ENCODE data around the gene HNMT.

Gene HNMT

DNA sequence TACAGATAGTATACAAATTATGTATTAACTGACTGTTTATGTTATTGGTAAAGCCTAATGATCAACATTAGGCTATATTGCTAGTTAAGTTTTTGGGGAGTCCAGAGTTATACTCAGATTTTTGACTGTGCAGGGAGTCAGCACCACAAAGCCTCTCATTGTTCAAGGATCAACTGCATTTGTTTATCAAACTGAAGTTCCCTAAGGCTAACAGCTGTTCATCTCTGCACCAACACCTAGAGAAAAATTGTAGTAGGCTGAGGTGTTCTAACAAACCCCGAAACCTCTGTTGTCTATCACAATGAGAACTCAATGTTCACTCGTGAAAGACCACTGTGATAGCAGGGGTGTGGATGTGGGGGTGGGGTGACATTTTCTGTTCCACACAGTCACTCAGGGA, 97.7 kb downstream of the HNMT start:
- no peak for DNase-seq

GRCh38 chr2:138063181-138063580, 98.9 kb downstream of the HNMT start:
- no peak for DNase-seq
